GM10847 (cell line): Measurements from ENCODE around the gene PPP1R2.

ENCODE experiments used
- POLR2A ChIP-seq: IDR thresholded peaks from 2 replicates; pipeline ENCODE4 v1.6.1; 2011; ENCODE audit not compliant: insufficient read length; ENCODE audit errors: extremely low read depth

Gene PPP1R2

GRCh38 chr3:195542698-195543499 lies at the start of gene PPP1R2:
Gene PPP1R2, minus strand, starts transcription at chr3:195543325. Its CDS starts 300 bp downstream, at chr3:195543025.
- TF ChIP-seq POLR2A: peak; percentile 98

- no peak for TF ChIP-seq POLR2A
Observed at GRCh38 chr3:195591852-195592251, 48.7 kb upstream of the PPP1R2 start.

GRCh38 chr3:195591220-195591619 lies 48.1 kb upstream of the PPP1R2 start:
- TF ChIP-seq POLR2A: no peak

- no peak for TF ChIP-seq POLR2A
Observed at GRCh38 chr3:195587824-195588223, 44.7 kb upstream of the PPP1R2 start.

- no peak for TF ChIP-seq POLR2A
Observed at GRCh38 chr3:195587406-195587805, 44.3 kb upstream of the PPP1R2 start.

- TF ChIP-seq POLR2A: no peak
Observed at GRCh38 chr3:195584543-195584870, 41.4 kb upstream of the PPP1R2 start.

- TF ChIP-seq POLR2A: no peak
Observed at GRCh38 chr3:195583831-195584542, 40.9 kb upstream of the PPP1R2 start, which contains the start of gene APOD. Gene APOD, minus strand, starts transcription at chr3:195583940. Its CDS starts 4,479 bp downstream, at chr3:195579461.

- no peak for TF ChIP-seq POLR2A
Observed at GRCh38 chr3:195582947-195583346, 39.8 kb upstream of the PPP1R2 start.

- TF ChIP-seq POLR2A: no peak
Observed at GRCh38 chr3:195580744-195581443, 37.8 kb upstream of the PPP1R2 start.

- TF ChIP-seq POLR2A: no peak
Observed at GRCh38 chr3:195579281-195579680, 36.2 kb upstream of the PPP1R2 start.

GRCh38 chr3:195578565-195578964 lies 35.4 kb upstream of the PPP1R2 start:
- no peak for TF ChIP-seq POLR2A

GRCh38 chr3:195577645-195578177 lies 34.6 kb upstream of the PPP1R2 start:
- no peak for TF ChIP-seq POLR2A

GRCh38 chr3:195574497-195575304 lies 31.6 kb upstream of the PPP1R2 start:
- TF ChIP-seq POLR2A: no peak

- no peak for TF ChIP-seq POLR2A
Observed at GRCh38 chr3:195573611-195574496, 30.7 kb upstream of the PPP1R2 start.
